ENCODE data around the gene NKAP.
"Not testable (repeated sequence)": the region's sequence is repeated elsewhere in the genome, so short reads cannot be mapped to it uniquely, and the experiment has no call there.

The NKAP gene

GRCh38 chrX:119943185-119943988 is at the start of gene NKAP:
TSS of gene NKAP (minus strand) at chrX:119943751. CDS start at chrX:119943605, 146 bp downstream.
- DNase-seq, result peak; percentile 85

- DNase-seq, result no peak
Measured at GRCh38 chrX:119991005-119991787, 47.6 kb upstream of the NKAP start.

- DNase-seq, result no peak
Measured at GRCh38 chrX:119990556-119991004, 47.0 kb upstream of the NKAP start.

GRCh38 chrX:119989905-119990555 is 46.5 kb upstream of the NKAP start:
- peak; percentile 13 for DNase-seq

GRCh38 chrX:119986203-119986602 is 42.7 kb upstream of the NKAP start:
- DNase-seq, result no peak

GRCh38 chrX:119984652-119985051 is 41.1 kb upstream of the NKAP start:
- DNase-seq, result no peak

GRCh38 chrX:119983494-119983893 is 39.9 kb upstream of the NKAP start:
- DNase-seq, result no peak

GRCh38 chrX:119982145-119982544 is 38.6 kb upstream of the NKAP start:
- DNase-seq, result no peak

GRCh38 chrX:119981286-119982070 is 37.9 kb upstream of the NKAP start:
- peak; percentile 25 for DNase-seq

GRCh38 chrX:119977172-119977571 is 33.6 kb upstream of the NKAP start:
- not testable (repeated sequence) for DNase-seq

- DNase-seq, result no peak
Measured at GRCh38 chrX:119971184-119971583, 27.6 kb upstream of the NKAP start.

GRCh38 chrX:119970574-119970973 is 27.0 kb upstream of the NKAP start:
- no peak for DNase-seq

GRCh38 chrX:119966837-119967236 is 23.3 kb upstream of the NKAP start:
- DNase-seq, result not testable (repeated sequence)

GRCh38 chrX:119960625-119961024 is 17.1 kb upstream of the NKAP start:
- no peak for DNase-seq

GRCh38 chrX:119955807-119956570 is 12.4 kb upstream of the NKAP start:
- DNase-seq, result peak; percentile 48

GRCh38 chrX:119954374-119954773 is 10.8 kb upstream of the NKAP start:
- no peak for DNase-seq

GRCh38 chrX:119948381-119948780 is 4.8 kb upstream of the NKAP start:
- DNase-seq, result no peak

- DNase-seq, result no peak
Measured at GRCh38 chrX:119945481-119945880, 1.9 kb upstream of the NKAP start.

GRCh38 chrX:119942831-119943184 is 743 bp downstream of the NKAP start:
- DNase-seq, result no peak

GRCh38 chrX:119942173-119942819 is 1.3 kb downstream of the NKAP start:
- DNase-seq, result no peak

- no peak for DNase-seq
Measured at GRCh38 chrX:119941336-119941735, 2.2 kb downstream of the NKAP start.
